ENCODE results near the gene CHPF.

GRCh38 chr2:219530048-219530963 is 13.3 kb downstream of the CHPF start:
- TF ChIP-seq, protein P1, sequence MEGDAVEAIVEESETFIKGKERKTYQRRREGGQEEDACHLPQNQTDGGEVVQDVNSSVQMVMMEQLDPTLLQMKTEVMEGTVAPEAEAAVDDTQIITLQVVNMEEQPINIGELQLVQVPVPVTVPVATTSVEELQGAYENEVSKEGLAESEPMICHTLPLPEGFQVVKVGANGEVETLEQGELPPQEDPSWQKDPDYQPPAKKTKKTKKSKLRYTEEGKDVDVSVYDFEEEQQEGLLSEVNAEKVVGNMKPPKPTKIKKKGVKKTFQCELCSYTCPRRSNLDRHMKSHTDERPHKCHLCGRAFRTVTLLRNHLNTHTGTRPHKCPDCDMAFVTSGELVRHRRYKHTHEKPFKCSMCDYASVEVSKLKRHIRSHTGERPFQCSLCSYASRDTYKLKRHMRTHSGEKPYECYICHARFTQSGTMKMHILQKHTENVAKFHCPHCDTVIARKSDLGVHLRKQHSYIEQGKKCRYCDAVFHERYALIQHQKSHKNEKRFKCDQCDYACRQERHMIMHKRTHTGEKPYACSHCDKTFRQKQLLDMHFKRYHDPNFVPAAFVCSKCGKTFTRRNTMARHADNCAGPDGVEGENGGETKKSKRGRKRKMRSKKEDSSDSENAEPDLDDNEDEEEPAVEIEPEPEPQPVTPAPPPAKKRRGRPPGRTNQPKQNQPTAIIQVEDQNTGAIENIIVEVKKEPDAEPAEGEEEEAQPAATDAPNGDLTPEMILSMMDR (conservative IDR thresholded peaks at IDR 0.05; ENCODE audit: low read depth, low read length): peak; percentile 96
- no peak for TF ChIP-seq EZH2 (IDR thresholded peaks at IDR 0.05; ENCODE audit: low read length, unreplicated experiment)
- no peak for TF ChIP-seq EZH2phosphoT487 (IDR thresholded peaks at IDR 0.05; ENCODE audit: borderline replicate concordance, low read length)

Data from PC-3 (cell line).